Left lung (tissue), 10 donors: ENCODE results near the gene PTPRN2. TPM values are rescaled to one million over a fixed set of nuclear protein-coding genes. Genes with fewer than 3 reads are reported as not detected.

ENCODE experiments used
- ATAC-seq: fragments of 200-7000 bp; cut with Tn5 transposase; one replicate; pipeline ENCODE4 v1.9.1; 2020; ENCODE audit warnings: moderate library complexity
- DNase-seq, 4 donors: peaks; one replicate each; pipeline ENCODE4 v3.0.0-alpha.2; 2013 to 2020
- H3K27ac ChIP-seq, 2 donors: fragments of 200-600 bp; sonication (generic) in 1 of 2; one replicate each; pipeline versions ENCODE4 v1.5.0 to v1.8.0; 2020 to 2021
- H3K27me3 ChIP-seq, 2 donors: fragments of 200-600 bp; sonication (generic) in 1 of 2; one replicate each; pipeline versions ENCODE4 v1.5.0 to v1.8.0; 2020 to 2021
- H3K36me3 ChIP-seq, 2 donors: fragments of 200-600 bp; sonication (generic) in 1 of 2; one replicate each; pipeline versions ENCODE4 v1.5.0 to v1.8.0; 2020 to 2021
- H3K4me1 ChIP-seq, 2 donors: fragments of 200-600 bp; one replicate each; pipeline ENCODE4 v1.8.0; 2021
- H3K4me3 ChIP-seq, 2 donors: fragments of 200-600 bp; sonication (generic) in 1 of 2; one replicate each; pipeline versions ENCODE4 v1.5.0 to v1.8.0; 2020 to 2021; ENCODE audit warnings: mild to moderate bottlenecking in 1 of 2
- H3K9me3 ChIP-seq, 2 donors: fragments of 200-600 bp; sonication (generic) in 1 of 2; one replicate each; pipeline versions ENCODE4 v1.5.0 to v1.8.0; 2020 to 2021
- intact Hi-C, 2 donors: fragments of 100-400 bp; cut with DNase I; formaldehyde crosslinking; loops; one replicate each; pipeline versions ENCODE4 v1.11.2 to v1.14.2; 2022
- polyA plus RNA-seq, 6 donors: library from polyadenylated mRNA; unstranded; fragments of 120-200 nt; gene quantifications; one replicate each; pipeline ENCODE4 v1.2.1, GENCODE V29; 2013; ENCODE audit not compliant: insufficient read length in 6 of 6
- total RNA-seq, 2 donors: library from RNA; stranded (reverse); fragmentation: NEBNext Ultra II Directional; extraction: Animal tissue kit (Norgen Biotek cat#: 25700); gene quantifications; one replicate each; pipeline ENCODE4 v1.2.1, GENCODE V29; 2021
- TF ChIP-seq, protein P1 (sequence below), 2 donors: fragments of 200-600 bp; sonication (generic) in 1 of 2; IDR thresholded peaks; one replicate each; pipeline versions ENCODE4 v1.5.0 to v1.8.0; 2021; ENCODE audit warnings: antibody characterized with exemption in 2 of 2
- donor health status: DM: no; HTN: yes; CAD: no.
- donor health status: DM: no; HTN: no; CAD: no.

The PTPRN2 gene
- total and polyA plus RNA-seq, 8 donors = 4.0 to 7.8 (median 6.8) TPM

DNA sequence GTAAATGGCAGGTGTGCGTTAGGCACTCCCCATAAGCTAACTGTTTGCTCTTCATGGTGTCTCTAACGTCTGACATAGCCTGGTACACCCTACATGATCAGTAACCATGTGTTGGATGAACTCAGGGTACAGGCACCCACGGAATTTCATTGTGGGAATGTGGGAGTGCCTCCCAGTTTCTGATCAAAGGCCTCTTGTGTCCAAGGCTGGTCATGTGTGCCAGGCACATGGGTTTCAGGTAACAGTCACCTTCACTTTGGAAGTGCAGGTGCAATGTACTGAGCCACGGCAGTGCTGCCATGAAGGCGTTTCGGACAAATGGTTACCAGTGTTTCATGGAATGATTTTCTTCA lies 952.5 kb downstream of the PTPRN2 start:
- Histone ChIP-seq H3K9me3 (peaks cover 0 to 7% of the 10 kb centered on the region in 2 donors), H3K4me1 (no peaks in the 10 kb centered on the region), H3K36me3 (no peaks in the 10 kb centered on the region), H3K27ac (no peak overlapping the region), H3K27me3 (peaks cover 0 to 33% of the 10 kb centered on the region in 2 donors), H3K4me3 (no peak overlapping the region)
- no peak for DNase-seq
- intact Hi-C loops = no loop called here
- no peak for ATAC-seq
- TF ChIP-seq, protein P1, sequence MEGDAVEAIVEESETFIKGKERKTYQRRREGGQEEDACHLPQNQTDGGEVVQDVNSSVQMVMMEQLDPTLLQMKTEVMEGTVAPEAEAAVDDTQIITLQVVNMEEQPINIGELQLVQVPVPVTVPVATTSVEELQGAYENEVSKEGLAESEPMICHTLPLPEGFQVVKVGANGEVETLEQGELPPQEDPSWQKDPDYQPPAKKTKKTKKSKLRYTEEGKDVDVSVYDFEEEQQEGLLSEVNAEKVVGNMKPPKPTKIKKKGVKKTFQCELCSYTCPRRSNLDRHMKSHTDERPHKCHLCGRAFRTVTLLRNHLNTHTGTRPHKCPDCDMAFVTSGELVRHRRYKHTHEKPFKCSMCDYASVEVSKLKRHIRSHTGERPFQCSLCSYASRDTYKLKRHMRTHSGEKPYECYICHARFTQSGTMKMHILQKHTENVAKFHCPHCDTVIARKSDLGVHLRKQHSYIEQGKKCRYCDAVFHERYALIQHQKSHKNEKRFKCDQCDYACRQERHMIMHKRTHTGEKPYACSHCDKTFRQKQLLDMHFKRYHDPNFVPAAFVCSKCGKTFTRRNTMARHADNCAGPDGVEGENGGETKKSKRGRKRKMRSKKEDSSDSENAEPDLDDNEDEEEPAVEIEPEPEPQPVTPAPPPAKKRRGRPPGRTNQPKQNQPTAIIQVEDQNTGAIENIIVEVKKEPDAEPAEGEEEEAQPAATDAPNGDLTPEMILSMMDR (IDR thresholded peaks at IDR 0.05) = no peak

DNA sequence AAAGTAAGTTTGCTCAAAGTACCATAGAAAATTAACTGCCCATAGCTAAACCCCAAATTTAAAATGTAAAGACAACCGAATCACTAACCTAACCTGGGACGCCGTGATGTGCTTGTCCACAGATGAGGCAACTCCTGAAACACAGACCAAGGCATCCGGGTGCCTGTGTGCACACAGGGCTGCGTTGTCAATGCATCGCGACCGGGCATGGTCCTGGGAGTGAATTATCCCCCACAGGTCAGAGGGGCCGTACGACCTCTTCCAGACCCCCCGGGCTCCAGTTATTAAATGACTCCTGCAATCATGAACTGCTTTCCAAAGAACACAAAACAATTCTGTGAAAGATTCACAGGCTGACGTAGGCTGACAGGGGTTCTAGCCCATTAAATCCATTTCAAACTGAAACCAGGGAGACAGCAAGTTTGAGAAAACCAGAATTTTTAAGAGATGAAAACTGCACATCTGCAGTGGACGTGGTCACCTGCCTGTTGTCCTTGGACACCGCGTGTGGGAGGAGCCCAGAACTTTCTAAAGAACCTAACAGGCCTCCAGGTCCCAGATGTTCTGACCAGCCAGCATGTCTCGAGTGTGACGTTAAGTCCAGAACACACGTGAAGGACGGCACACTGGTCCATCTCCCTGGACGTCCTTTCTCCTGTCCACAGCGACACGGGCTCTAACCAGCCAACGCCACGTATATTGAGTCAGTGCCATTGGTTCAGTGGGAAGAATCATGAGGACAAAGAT lies 953.0 kb downstream of the PTPRN2 start:
- no peak overlapping the region for H3K27ac ChIP-seq
- no peaks in the 10 kb centered on the region for H3K36me3 ChIP-seq
- DNase-seq (no peak), ATAC-seq (no peak)
- H3K9me3 ChIP-seq = peaks cover 0 to 2% of the 10 kb centered on the region in 2 donors
- intact Hi-C loops = no loop called here
- TF ChIP-seq, protein P1 (IDR thresholded peaks at IDR 0.05) = no peak
- no peaks in the 10 kb centered on the region for H3K4me1 ChIP-seq
- peaks cover 0 to 38% of the 10 kb centered on the region in 2 donors for H3K27me3 ChIP-seq
- no peak overlapping the region for H3K4me3 ChIP-seq

DNA sequence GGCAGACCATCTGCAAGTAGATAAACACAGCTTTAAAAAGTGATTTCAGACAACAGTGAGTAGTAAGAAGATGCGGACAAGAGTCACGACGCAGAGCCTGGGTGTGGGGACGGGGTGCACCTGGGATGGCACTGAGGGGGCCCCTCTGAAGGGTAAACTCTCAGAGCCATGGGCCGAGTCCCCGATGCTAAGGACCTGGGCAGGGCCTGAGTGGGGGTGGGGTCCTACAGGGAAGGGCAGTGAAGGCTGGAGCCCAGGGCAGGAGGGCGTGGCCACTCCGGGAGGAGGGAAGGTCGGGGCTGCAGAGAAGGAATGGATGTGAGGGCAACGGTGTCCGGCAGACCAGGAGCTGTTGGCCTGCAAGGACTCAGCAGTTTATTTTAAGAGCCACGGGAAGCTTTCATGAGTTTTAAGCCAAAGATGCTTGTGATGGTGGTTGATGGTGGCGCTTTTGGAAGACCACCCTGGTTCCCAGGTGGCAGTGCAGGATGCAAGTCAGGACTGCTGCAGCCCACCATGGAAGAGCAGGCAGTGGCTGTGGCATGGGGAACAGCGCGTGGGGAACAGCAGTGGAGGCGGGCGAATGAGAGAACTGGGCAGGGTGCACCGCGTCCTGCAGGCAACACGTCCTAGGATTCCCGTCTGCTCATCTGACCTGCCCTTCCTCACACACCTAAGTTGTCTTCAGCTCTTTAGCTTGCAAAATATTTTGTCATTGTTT lies 954.0 kb downstream of the PTPRN2 start:
- TF ChIP-seq, protein P1 (IDR thresholded peaks at IDR 0.05) = no peak
- H3K27me3 ChIP-seq = peaks cover 0 to 46% of the 10 kb centered on the region in 2 donors
- H3K36me3 ChIP-seq = no peaks in the 10 kb centered on the region
- no peak for DNase-seq
- no peaks in the 10 kb centered on the region for H3K4me1 ChIP-seq
- no peak for ATAC-seq
- H3K27ac ChIP-seq = no peak overlapping the region
- intact Hi-C loops = no loop called here
- H3K4me3 ChIP-seq = no peak overlapping the region
- H3K9me3 ChIP-seq = no peaks in the 10 kb centered on the region

DNA sequence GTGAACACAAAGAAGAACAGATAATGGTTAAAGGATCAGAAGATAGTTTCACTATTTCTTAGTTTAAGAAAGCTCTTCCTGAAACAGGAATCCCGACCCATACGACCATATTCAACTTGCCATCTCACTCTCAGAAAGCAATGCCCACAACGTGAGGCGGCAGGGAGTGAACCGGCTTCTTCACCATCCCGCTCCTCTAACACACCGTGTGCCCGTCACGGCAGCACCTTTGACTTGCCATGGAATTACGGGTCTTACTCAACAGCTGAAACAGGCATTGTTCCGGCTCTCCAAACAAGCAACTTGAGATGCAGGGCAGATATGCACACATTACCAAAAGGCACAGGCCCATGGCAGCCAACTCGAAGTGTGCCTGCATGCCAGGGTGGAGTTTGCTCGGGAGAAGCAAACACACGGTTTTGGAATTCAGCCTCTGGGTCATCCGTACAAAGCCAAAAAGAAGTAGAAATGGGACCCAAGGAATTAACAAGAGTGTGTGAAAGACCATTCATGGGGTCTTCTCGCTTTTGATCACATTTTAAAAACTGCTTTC lies 957.2 kb downstream of the PTPRN2 start:
- no peak for ATAC-seq
- H3K9me3 ChIP-seq = no peaks in the 10 kb centered on the region
- no peak overlapping the region for H3K27ac ChIP-seq

More for the DNA sequence above, 957.2 kb downstream of the PTPRN2 start:
- peaks cover 0 to 40% of the 10 kb centered on the region in 2 donors for H3K27me3 ChIP-seq
- TF ChIP-seq, protein P1 (IDR thresholded peaks at IDR 0.05) = no peak
- no peak for DNase-seq
- no peaks in the 10 kb centered on the region for H3K36me3 ChIP-seq
- intact Hi-C loops = no loop called here
- H3K4me3 ChIP-seq = no peak overlapping the region
- H3K4me1 ChIP-seq = no peaks in the 10 kb centered on the region
